ENCODE measurements around the gene SH3TC2.

DNA sequence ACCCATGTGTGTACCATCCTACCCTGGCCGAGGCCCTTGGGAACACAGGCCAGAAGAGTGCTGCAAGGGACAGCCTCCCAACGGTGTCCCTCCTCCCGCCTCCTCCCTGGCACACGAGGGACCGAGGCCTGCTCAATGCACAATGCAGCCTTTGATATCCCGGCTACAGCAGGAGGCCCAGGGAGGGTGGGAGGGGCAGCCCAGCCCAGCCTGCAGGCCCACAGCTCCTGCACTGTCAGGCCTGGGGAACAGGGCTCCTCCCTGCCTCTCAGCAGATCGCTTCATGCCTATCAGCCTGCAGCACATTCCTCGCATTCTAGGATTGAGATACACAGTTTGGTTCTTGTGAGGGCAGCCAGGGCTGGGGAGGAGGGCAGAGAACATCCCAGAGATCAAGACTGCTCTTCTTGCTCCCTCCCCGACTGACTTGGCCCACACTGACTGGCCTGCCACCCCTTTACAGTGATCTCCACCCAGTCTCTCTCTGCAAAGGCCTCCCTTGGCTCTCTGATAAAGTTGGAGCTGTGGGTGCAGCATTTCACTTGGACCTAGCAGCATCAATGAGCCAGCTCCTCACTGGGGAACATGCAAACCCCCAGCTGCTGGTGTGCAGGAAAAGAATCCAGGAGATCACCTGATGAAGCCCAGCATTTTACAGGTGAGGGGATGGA lies at the start of gene SH3TC2:
- TF ChIP-seq, protein P1, sequence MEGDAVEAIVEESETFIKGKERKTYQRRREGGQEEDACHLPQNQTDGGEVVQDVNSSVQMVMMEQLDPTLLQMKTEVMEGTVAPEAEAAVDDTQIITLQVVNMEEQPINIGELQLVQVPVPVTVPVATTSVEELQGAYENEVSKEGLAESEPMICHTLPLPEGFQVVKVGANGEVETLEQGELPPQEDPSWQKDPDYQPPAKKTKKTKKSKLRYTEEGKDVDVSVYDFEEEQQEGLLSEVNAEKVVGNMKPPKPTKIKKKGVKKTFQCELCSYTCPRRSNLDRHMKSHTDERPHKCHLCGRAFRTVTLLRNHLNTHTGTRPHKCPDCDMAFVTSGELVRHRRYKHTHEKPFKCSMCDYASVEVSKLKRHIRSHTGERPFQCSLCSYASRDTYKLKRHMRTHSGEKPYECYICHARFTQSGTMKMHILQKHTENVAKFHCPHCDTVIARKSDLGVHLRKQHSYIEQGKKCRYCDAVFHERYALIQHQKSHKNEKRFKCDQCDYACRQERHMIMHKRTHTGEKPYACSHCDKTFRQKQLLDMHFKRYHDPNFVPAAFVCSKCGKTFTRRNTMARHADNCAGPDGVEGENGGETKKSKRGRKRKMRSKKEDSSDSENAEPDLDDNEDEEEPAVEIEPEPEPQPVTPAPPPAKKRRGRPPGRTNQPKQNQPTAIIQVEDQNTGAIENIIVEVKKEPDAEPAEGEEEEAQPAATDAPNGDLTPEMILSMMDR (IDR thresholded peaks at IDR 0.05), result no peak
- no peak for TF ChIP-seq POLR2A (IDR thresholded peaks at IDR 0.05)

Measured in testis (tissue), 2 donors.